Activated naive CD4-positive, alpha-beta T cell treated with anti-CD3 and anti-CD28 coated beads, Interleukin-2, amount 50 U/mL, for 16 hours (primary cell): ENCODE measurements around the gene HMCN2.

Source experiments
- DNase-seq: peaks from one replicate; pipeline ENCODE4 v3.0.0-alpha.2; 2020

HMCN2 gene

DNA sequence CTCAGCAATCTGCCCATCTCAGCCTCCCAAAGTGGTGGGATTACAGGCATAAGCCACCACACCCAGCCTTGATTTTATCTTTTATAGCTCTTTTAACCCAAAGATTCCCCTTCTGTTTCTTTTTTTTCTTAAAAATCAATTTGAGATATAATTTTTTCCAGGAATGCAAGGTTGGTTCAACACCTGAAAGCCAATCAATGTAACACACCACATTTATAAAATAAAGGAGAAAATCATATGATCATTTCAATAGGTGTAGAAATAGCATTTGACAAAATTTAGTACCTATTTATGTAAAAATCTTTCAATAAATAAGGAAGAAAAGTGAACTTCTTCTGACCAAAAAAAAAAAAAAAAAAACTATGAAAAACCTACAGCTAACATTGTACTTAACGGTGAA, 175.5 kb downstream of the HMCN2 start:
- no peak for DNase-seq

DNA sequence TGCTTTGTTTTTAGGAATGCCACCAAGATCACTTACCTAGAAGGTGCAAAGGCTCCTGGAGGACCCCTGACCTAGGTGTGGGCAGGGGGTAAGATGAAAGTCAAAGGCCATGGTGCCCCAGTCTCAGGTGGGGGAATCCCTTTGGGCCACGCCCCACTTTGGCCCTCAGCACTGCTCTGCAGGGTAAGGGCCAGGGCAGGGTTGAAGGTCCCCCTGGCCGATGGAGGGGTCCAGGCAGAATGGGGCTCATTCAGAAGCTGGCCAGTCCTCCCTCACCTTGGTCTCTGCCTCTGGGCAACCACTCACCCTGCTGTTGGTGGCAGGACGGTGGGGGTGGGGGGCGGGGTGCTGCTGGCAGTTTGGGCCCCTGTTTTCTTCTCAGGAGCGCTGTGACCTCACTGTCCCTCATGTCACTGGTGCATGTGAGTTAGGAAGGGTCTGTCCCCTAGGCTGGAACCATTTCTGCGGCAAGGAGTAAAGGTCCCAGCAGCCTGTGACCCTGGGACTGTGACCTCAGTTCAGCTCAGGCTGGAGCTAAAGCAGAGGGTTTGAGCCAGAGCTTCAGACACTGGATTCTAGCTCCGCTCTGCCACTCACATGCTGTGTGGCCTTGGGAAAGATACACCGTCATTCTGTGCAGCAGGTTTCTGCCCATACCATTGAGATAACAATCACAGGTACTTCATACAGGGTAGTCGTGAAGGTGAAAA, 177.3 kb downstream of the HMCN2 start:
- DNase-seq: no peak

GRCh38 chr9:130443456-130443801, 177.9 kb downstream of the HMCN2 start:
- no peak for DNase-seq

- DNase-seq: no peak
These were observed 178.4 kb downstream of the HMCN2 start for GRCh38 chr9:130443840-130444492.

- DNase-seq: peak; percentile 67
These were observed 179.1 kb downstream of the HMCN2 start, which contains the start of gene ASS1 for GRCh38 chr9:130444565-130445221. TSS of gene ASS1 (plus strand) at chr9:130444961. CDS start at chr9:130452229, 7,268 bp downstream.

GRCh38 chr9:130445268-130445983, 179.9 kb downstream of the HMCN2 start:
- no peak for DNase-seq

DNA sequence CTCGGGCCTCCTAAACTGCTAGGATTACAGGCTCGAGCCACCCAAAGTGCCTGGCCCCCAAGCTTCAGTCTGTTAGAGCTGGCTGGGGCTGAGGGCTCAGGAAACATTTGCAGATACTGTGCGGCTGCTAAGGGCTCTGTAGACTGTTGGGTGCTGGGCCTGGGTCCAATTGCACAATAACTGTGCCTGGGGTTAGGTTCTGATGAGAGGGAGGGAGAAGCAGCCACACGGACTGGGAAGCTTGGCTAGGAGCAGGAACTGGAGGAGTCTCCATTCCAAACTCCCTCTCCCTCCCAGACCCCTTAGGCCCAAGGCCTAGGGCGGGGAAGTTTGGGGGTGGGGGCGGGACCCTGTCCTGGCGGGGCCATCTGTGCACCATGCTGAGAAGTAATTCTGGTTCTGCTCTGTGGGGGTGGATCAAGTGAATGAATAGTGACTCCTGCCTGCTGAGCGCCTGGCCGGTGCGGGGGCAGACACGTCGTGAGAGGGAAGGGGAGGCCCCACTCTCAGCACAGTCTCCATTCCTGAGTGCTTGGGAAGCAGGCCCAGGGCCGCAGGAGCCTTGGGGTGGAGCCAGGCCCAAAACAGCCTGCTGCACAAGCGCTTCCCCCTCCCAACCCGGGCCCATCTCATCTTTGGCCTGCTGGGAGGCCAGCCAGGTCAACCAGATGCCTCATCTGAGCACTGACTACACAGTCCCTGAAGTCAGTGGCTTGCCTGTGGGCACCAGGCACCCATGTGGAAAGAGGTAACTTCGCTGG, 180.7 kb downstream of the HMCN2 start:
- no peak for DNase-seq

DNA sequence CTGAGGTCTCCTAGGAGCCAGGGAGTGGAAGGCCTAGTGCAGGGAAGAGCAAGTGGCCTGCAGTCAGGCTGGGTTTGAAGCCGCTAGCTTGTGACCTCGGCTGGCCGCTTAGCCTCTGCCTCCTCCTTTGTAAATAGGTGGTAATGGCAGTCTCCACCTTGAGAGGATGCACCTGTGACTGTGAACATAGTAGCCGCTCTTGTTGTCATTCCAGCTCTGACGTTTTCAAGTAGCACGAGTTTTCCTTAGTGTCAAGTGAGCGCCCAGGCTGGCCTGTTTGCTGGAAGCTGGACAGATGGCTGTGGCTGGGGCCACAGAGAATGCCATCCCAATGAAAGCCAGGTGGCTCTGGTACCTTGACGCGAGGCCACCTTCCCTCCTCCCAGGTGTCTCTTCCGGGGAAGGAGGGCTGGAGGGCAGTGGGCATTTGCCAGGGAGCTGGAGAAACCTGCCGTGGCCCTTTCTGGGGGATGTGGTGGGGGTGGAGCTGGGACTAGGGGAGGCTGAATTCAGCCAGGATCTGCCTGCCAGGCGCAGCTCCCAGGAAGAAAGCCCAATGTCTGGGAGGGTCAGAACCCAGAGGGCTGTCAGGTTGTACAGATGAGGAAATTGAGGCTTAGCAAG, 181.7 kb downstream of the HMCN2 start:
- no peak for DNase-seq

DNA sequence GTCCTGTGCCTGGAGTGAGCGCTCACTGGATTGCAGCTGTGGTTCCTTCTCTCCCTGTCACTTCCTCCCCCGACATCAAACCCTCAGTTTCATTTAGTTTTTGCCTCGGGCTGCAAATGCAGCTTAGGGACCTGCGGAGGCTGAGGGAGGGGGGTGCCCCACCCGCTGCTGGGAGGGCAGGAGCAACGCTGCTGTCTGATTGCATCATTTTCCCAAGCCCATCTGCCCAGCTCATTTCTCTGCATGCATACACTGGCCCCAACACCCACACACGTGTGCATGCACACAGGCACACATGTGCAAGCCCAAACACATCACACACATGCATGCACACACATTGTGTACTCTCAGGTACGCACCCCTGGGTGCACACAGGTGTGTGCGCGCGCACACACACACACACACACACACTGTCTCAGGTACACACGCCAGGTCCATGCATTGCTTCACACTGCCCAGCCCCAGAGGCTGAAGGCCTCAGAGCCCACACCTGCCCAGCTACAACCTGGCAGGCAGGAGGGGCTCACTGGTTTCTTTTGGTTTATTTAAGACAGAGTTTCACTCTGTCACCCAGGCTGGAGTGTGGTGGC, 182.6 kb downstream of the HMCN2 start:
- DNase-seq: no peak

DNA sequence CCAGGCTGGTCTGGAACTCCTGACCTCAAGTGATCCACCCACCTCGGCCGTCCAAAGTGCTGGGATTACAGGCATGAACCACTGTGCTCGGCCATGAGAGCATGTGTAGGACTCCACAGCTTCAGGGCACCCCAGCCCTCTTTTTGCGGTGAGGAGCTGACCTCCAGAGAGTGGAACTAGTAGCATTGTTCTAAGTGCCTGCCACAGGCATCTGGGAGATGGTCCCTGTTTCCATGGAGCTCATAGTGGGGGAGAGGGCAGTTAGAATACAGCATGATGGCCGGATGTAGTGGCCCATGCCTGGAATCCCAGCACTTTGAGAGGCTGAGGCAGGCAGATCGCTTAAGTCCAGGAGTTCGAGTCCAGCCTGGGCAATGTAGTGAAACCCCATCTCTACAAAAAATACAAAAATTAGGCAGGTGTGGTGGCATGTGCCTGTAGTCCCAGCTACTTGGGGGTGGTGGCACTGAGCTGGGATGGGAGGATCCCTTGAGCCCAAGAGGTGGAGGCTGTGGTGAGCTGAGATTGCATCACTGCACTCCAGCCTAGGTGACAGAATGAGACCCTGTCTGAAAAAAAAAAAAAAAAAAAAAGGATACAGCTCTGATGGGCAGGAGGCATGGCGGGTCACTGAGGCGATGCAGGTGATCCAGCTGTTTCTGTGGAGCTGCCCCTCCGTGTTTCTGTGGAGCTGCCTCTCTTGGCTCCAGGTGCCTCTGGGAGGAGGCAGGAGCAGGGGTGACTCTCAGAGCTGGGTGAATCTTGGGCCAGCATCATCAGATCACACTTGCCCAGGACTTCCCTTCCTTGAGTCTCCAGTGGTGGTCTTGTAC, 183.4 kb downstream of the HMCN2 start:
- DNase-seq: no peak

GRCh38 chr9:130450344-130451003, 184.9 kb downstream of the HMCN2 start:
- no peak for DNase-seq

- no peak for DNase-seq
These were observed 185.4 kb downstream of the HMCN2 start for GRCh38 chr9:130451004-130451390.

GRCh38 chr9:130451509-130452388, 186.2 kb downstream of the HMCN2 start:
- DNase-seq: peak; percentile 30

GRCh38 chr9:130452835-130453234, 187.3 kb downstream of the HMCN2 start:
- DNase-seq: no peak

GRCh38 chr9:130453487-130453886, 187.9 kb downstream of the HMCN2 start:
- no peak for DNase-seq

- no peak for DNase-seq
These were observed 188.7 kb downstream of the HMCN2 start for GRCh38 chr9:130454096-130454811.

- DNase-seq: no peak
These were observed 189.3 kb downstream of the HMCN2 start for GRCh38 chr9:130454812-130455325.
